HG03159 (cell line): ENCODE results near the gene MS4A6E.
"Not testable (repeated sequence)": the region's sequence is repeated elsewhere in the genome, so short reads cannot be mapped to it uniquely, and the experiment has no call there.

Experiments
- ATAC-seq: cut with Tn5 transposase; IDR thresholded peaks from one replicate; pipeline ENCODE4 v1.9.1; 2021; ENCODE audit warnings: mild to moderate bottlenecking, moderate library complexity; ENCODE audit not compliant: unreplicated experiment

MS4A6E gene

DNA sequence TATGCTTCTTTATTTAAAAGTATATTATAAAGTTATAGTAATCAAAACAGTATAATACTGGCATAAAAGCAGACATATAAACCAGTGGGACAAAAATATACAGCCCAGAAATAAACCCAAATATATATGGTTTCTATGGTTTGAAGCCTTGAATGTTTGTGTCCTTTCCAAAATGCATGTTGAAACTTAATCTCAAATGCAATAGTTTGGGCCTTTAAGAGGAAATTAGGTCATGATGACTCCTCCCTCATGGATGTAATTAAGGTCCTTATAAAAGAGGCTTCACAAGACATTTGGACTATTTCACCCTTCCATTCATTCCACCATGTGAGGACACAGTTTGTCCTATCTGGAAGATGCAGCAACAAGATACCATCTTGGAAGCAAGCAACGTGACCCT, at the start of gene MS4A6E:
MS4A6E (plus strand) TSS at position 301 of the 400 bp plus-strand sequence. CDS start 7,641 bp downstream, outside the sequence.
- no peak for ATAC-seq

- ATAC-seq = no peak
Observed at GRCh38 chr11:60280412-60280811, 46.6 kb upstream of the MS4A6E start, which contains the start of gene MS4A4A. Gene MS4A4A (plus strand): TSS chr11:60280666. CDS start chr11:60280676, 10 bp downstream.

DNA sequence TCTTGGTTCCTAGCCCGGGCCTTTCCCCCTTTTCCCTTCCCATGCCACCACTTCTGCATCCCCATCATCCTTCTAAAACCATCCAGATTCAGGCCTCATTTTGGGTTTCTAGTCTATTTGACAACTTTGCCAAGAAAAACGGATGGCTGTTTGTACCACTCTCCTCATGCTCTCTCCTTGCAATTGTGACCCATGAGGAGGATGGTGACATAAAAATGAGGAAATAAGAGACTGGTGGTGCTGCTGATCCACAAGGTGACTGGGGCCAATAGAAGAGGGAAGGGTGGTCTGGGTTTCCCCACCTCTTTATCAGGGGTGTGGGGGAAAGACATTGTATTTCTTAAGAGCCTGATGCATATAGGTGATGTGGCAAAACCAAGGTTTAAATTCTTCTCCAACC, 45.6 kb upstream of the MS4A6E start:
- ATAC-seq = no peak

DNA sequence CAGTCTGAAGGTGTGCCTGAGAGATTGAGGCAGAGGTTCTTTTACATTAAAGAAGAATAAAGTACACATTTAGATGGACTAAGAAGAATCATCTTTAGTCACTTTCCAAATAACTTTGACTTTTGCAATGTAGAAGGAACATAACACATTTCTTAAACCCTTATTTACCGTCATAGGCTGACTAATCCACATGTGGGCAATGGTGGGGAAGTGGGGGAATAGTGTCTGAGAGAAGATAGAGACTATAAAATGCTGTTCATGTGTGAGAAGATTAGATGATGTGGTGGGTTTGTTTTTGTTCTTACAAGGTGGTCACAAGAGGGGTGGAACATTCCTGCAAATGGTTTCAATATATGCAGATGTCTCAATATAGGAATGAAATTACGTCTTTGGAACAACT, 44.8 kb upstream of the MS4A6E start:
- ATAC-seq = no peak

DNA sequence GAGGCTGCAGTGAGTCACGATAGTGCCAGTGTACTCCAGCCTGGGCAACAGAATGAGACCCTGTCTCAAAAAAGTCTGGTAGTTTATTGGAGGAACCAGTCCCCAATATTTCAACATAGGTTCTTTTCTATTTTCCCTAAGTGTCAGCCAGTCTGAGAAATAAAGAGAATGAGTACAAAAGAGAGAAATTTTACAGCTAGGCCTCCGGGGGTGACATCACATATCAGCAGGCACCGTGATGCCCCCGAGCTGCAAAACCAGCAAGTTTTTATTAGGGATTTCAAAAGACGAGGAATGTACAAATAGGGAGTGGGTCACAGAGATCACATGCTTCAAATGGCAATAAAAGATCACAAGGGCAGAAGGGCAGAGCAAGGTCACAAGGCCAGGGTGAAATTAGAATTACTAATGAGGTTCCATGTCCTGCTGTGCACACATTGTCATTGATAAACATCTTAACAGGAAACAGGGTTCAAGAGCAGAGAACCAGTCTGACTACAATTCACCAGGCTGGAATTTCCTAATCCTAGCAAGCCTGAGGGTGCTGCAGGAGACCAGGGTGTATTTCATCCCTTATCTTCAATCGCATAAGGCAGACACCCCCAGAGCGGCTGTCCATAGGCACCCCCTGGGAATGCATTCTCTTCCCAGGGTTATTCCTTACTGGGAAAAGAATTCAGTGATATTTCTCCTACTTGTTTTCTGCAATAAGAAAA, 41.5 kb upstream of the MS4A6E start:
- not testable (repeated sequence) for ATAC-seq

GRCh38 chr11:60288531-60288930, 38.5 kb upstream of the MS4A6E start:
- no peak for ATAC-seq

DNA sequence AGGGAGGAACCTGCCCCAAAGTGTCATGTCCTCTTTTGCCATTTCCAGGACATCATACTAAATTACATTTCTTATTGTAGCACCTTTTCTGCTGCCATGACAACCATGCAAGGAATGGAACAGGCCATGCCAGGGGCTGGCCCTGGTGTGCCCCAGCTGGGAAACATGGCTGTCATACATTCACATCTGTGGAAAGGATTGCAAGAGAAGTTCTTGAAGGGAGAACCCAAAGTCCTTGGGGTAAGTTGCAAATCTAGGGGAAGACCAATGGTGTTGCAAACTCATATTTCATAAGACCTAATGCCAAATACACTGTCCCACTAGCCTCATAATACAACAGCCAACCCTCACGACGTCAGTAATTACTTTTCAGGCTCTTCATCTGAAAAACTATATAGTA, 34.9 kb upstream of the MS4A6E start:
- no peak for ATAC-seq

GRCh38 chr11:60301178-60301577, 25.9 kb upstream of the MS4A6E start:
- ATAC-seq = no peak

DNA sequence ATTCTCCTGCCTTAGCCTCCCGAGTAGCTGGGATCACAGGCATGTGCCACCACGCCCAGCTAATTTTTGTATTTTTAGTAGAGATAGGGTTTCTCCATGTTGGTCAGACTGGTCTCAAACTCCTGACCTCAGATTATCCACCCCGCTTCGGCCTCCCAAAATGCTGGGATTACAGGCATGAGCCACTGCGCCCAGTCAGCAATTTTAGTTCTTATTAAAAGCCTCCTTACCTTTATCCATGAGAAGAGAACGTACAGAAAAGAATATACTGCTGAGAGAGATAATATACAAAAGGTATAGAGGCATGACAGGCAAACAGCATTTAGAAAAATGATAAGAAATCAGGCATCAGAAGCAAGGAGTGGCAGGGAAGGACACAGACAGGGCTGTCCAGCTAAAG, 25.2 kb upstream of the MS4A6E start:
- ATAC-seq = not testable (repeated sequence)

DNA sequence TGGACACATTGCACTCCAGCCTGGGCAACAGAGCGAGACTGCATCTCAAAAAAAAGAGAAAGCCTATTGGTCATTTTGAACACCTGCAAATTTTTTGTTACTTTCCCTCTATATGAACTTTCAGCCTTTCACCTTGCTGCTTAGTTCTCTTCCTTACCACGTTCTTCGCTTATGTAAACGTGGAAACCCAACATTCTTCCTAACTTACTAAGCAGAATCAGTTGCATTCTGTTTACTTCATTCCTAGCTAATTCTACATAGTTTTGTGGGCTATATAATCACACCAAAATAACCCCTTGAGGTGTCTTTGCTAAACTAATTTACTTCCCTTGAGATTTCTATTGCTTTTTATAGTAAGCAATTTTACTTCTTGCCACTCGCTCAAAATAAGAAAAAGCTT, 23.4 kb upstream of the MS4A6E start:
- no peak for ATAC-seq

DNA sequence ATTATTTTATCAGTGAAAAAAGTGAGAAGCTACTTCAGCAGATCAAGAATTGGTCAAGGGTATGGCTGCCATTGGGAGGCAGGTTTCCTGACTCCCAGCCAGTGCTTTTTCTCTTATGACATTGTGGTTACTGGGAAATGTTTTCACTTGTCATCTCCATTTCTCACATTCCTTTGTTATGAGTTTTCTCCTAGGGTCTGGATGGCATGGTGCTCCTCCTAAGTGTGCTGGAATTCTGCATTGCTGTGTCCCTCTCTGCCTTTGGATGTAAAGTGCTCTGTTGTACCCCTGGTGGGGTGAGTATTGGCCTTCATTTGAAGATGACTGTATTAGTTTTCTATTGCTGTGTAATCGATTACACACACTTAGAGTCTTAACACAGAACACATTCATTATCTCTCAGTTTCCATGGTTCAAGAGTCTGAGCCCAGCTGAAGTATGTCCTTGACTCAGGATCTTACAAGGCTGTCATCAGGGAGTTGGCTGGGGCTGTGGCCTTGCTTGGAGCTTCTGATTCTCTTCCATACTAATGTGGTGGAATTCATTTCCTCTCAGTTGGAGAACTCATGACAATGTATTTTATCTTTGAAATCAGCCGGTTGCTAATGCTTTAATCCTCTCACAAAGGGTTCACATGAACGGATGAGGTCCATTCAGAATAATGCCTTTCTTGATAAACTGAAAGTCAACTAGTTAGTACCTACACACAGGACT, 21.0 kb upstream of the MS4A6E start:
- no peak for ATAC-seq

DNA sequence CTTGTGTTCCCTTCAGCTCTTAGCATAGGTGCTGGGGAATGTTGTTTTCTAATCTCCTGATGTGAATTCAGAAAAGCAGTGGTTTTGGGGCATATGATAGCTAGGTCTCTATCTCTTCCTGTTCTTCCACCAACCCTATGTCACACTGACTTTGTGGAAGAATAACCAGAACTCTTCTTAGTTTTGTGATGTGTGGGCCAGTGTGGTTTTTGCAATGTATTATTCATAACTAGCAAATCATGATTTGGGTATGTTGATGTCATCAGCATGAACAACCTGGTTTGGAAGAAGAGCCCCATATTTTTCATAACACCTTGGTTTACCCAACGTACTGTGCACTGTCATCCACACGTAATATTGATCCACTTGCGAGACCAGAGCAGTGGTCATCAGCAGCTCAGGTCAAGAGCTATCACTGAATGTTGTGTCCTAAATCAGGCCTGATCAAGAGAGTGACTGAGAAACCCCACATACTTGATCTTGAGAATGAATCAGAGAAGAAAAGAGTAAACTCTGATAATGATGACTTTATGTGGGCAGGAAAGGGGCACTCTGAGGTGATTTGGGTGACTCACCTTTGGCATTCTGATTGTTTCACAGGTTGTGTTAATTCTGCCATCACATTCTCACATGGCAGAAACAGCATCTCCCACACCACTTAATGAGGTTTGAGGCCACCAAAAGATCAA, 19.4 kb upstream of the MS4A6E start:
- ATAC-seq = no peak

DNA sequence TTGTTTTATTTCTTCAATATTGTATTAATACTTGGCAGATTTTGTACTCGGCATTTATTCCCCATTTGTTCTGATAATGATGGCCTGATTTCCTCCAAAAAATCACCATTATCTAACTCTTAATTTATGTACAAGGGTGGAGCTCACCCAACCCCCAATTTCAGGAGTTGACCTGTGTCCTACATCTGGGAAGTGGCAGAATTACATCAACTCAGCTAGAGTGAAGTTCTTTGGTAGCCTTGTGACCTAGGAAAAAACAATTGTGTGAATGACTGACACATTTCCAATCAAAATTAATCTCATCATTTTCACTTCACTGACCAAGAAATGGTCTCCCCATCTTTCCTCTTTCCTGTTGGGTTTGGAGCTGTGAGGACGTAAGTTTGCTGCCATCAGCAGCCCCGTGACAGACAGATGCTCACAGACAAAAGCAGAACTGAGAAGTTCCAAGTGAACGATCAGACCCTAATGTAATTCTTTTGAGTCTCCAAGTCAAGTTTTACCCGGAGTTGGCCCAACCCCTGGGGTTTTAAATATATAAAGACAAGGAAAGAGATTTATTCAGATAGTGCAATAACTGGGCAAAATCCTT, 16.6 kb upstream of the MS4A6E start:
- peak; percentile 68 for ATAC-seq

- no peak for ATAC-seq
Observed at GRCh38 chr11:60314635-60315321, 12.3 kb upstream of the MS4A6E start.

DNA sequence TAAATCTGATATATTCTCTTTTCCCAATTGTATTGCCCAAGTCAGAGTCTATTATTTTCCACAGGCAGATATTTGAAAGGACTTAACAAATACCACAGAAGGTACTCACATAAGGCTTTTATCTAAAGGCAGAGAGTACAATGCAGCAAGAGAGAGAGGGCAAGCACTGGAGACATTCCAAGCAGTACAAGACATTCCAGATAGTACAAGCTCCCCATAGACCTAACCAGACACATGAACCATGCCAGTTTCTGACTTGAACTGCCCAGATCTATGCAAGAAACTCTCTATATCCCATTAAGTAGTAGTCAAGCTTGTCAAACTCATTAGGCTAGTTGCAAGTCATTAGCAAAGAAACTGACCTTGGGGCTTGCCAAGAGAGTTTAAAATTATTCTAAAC, 11.2 kb upstream of the MS4A6E start:
- no peak for ATAC-seq

GRCh38 chr11:60316317-60316716, 10.7 kb upstream of the MS4A6E start:
- no peak for ATAC-seq

- no peak for ATAC-seq
Observed at GRCh38 chr11:60318726-60319125, 8.3 kb upstream of the MS4A6E start.

GRCh38 chr11:60321051-60321450, 6.0 kb upstream of the MS4A6E start:
- ATAC-seq = no peak

DNA sequence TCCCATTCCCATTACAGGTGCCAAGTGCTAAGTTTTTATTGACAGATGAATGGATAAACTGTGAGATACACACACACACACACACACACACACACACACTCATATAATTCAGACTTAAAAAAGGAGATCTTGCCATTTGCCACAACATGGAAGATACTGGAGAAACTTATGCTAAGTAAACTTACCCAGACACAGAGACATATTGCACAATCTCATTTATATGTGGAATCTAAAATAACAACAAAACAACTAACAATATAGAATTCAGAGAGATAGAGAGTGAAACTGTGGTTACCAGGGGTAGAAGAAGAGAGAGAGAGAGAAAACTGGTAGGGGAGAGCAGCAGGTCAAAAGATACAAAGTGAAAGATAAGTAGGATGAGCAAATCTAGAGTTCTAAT, 1.4 kb downstream of the MS4A6E start:
- no peak for ATAC-seq

DNA sequence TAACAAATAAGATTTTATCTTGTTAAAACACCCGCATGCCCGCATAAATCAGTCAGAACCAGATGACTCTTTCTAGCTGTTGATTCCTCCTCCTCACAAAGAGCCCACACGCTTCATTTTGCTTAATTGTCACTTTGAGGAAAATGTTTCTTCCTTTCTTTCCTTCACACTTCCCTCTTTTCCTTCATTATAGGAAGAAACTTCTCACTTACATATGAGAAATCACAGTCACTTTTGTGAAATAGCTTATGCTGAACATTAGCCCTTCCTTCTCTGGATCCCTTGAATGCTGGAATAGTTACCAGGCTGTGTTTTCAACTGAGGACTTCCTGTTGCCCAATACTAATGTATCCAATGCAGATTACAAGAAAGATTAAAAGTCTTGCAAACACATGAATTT, 5.8 kb downstream of the MS4A6E start:
- ATAC-seq = no peak
